Breast epithelium (tissue), 3 donors: Measurements from ENCODE around the gene SRC.

ENCODE experiments used
- POLR2A ChIP-seq: fragments of 450-650 bp; IDR thresholded peaks from one replicate; pipeline ENCODE4 v1.6.1; 2016; ENCODE audit warnings: antibody characterized with exemption, mild to moderate bottlenecking, moderate library complexity
- POLR2AphosphoS5 ChIP-seq, 3 donors: sonication (generic); formaldehyde crosslinking; IDR thresholded peaks; one replicate each; pipeline ENCODE4 v1.6.1; 2017; ENCODE audit warnings: antibody characterized with exemption in 3 of 3
- TF ChIP-seq, protein P1 (sequence below), 3 donors: fragments of 450-650 bp; IDR thresholded peaks; one replicate each; pipeline ENCODE4 v1.5.1; 2016 to 2017; ENCODE audit warnings: antibody characterized with exemption in 3 of 3, mild to moderate bottlenecking in 3 of 3, moderate library complexity in 3 of 3

DNA sequence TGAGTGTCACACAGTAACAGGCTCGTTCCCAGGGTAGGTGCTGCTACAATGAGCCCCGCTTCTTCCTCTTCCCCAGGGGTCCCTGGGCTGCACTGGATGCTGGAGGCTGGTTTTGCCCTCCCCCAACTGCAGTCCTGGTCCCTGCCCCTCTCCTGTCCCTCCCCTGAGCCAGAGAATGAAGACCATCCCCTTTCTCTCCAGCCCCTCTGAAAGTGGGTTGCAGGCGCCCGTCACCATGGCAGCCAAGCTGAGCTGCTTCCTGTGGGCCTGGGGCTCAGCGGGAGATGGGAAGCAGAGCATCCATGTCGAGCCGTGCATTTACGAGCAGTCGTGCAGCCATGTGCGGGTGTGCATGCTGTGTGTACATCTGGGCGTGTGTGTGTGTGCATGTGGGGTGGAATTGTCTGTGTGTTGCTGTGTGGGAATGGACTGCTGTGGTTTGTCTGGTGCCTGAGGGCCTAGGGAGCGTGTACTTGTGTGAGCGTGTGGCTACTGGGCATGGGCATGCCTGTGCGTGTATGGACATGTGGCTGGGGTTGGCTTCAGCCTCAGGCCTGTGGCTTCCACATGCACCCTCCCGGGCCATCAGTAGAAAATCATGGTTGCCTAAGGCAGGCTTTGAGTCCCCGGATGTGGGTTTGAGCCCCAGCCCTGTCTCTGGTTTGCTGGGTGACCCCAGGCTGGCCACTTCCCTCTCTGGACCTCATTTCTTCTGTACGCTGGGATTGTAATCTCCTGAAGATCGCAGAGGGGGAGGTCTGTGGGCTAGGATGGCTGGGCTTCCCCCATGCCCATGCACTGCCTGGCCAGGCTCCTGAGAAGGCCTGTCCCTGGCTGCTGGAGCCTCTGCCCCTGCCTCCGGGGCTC lies 48.8 kb downstream of the SRC start:
- no peak for TF ChIP-seq POLR2A
- TF ChIP-seq, protein P1, sequence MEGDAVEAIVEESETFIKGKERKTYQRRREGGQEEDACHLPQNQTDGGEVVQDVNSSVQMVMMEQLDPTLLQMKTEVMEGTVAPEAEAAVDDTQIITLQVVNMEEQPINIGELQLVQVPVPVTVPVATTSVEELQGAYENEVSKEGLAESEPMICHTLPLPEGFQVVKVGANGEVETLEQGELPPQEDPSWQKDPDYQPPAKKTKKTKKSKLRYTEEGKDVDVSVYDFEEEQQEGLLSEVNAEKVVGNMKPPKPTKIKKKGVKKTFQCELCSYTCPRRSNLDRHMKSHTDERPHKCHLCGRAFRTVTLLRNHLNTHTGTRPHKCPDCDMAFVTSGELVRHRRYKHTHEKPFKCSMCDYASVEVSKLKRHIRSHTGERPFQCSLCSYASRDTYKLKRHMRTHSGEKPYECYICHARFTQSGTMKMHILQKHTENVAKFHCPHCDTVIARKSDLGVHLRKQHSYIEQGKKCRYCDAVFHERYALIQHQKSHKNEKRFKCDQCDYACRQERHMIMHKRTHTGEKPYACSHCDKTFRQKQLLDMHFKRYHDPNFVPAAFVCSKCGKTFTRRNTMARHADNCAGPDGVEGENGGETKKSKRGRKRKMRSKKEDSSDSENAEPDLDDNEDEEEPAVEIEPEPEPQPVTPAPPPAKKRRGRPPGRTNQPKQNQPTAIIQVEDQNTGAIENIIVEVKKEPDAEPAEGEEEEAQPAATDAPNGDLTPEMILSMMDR (IDR thresholded peaks at IDR 0.05): no peak
- no peak for TF ChIP-seq POLR2AphosphoS5 (IDR thresholded peaks at IDR 0.05)
